ENCODE results near the gene USH1G. TPM values are rescaled to one million over a fixed set of nuclear protein-coding genes. Genes with fewer than 3 reads are reported as not detected.
A peak's percentile ranks its signal among the peaks of the same experiment; 100 is the strongest.

USH1G gene
- total RNA-seq, 1 donor from 2014 or later, result 0.14 TPM

- H3K9me3 ChIP-seq (ENCODE audit: insufficient read depth, low read depth, low read length), result no peaks in the 10 kb centered on the region
- no peaks in the 10 kb centered on the region for H3K79me2 ChIP-seq (ENCODE audit: insufficient read depth, low read length)
- no peak overlapping the region for H3K9ac ChIP-seq (ENCODE audit: low read length)
- no peak overlapping the region for H3K4me2 ChIP-seq (ENCODE audit: low read length)
- Mint-ChIP-seq H3K9me3 (ENCODE audit: unreplicated experiment) (no peaks in the 10 kb centered on the region), H3K27ac (ENCODE audit: unreplicated experiment) (peak overlapping the region; percentile 18), H3K36me3 (ENCODE audit: low read depth, unreplicated experiment) (peaks cover 2% of the 10 kb centered on the region), H3K27me3 (ENCODE audit: low read depth, unreplicated experiment) (peaks cover 26% of the 10 kb centered on the region), H3K4me1 (ENCODE audit: low read depth, unreplicated experiment) (peaks cover 3% of the 10 kb centered on the region), H3K4me3 (ENCODE audit: unreplicated experiment) (no peak overlapping the region)
- peaks cover 5% of the 10 kb centered on the region for H3K4me1 ChIP-seq (ENCODE audit: insufficient read depth, low read length)
- FAIRE-seq, result no peak
- no peak overlapping the region for H2AFZ ChIP-seq (ENCODE audit: low read depth, low read length)
- no peaks in the 10 kb centered on the region for H3K36me3 ChIP-seq (ENCODE audit: insufficient read depth, low read length)
- no peak overlapping the region for H3K4me3 ChIP-seq (ENCODE audit: insufficient read depth, low read depth, low read length)
- no peak for TF ChIP-seq CTCF (IDR thresholded peaks at IDR 0.05; ENCODE audit: insufficient read depth, low read depth, low read length)
- TF ChIP-seq EZH2 (IDR thresholded peaks at IDR 0.05; ENCODE audit: insufficient read depth, low read length), result no peak
- H3K27ac ChIP-seq (ENCODE audit: low read depth, low read length), result no peak overlapping the region
- H4K20me1 ChIP-seq (ENCODE audit: insufficient read depth, low read length), result no peaks in the 10 kb centered on the region
- H3K27me3 ChIP-seq (ENCODE audit: insufficient read depth, low read length), result peaks cover 3% of the 10 kb centered on the region
- peak; percentile 23 for DNase-seq (ENCODE audit: low read depth)
Measured at GRCh38 chr17:74959826-74960515, 36.9 kb upstream of the USH1G start.

GRCh38 chr17:74957935-74958740 lies 35.1 kb upstream of the USH1G start:
- FAIRE-seq, result no peak
- Histone ChIP-seq H3K9ac (ENCODE audit: low read length) (no peak overlapping the region), H4K20me1 (ENCODE audit: insufficient read depth, low read length) (no peaks in the 10 kb centered on the region), H3K27ac (ENCODE audit: low read depth, low read length) (no peak overlapping the region), H3K4me3 (ENCODE audit: insufficient read depth, low read depth, low read length) (no peak overlapping the region), H2AFZ (ENCODE audit: low read depth, low read length) (no peak overlapping the region), H3K4me1 (ENCODE audit: insufficient read depth, low read length) (peaks cover 5% of the 10 kb centered on the region), H3K4me2 (ENCODE audit: low read length) (no peak overlapping the region), H3K79me2 (ENCODE audit: insufficient read depth, low read length) (no peaks in the 10 kb centered on the region), H3K36me3 (ENCODE audit: insufficient read depth, low read length) (no peaks in the 10 kb centered on the region), H3K27me3 (ENCODE audit: insufficient read depth, low read length) (peaks cover 3% of the 10 kb centered on the region), H3K9me3 (ENCODE audit: insufficient read depth, low read depth, low read length) (no peaks in the 10 kb centered on the region)
- Mint-ChIP-seq H3K27me3 (ENCODE audit: low read depth, unreplicated experiment) (peaks cover 31% of the 10 kb centered on the region), H3K9me3 (ENCODE audit: unreplicated experiment) (no peaks in the 10 kb centered on the region), H3K4me3 (ENCODE audit: unreplicated experiment) (peak overlapping the region; percentile 57), H3K36me3 (ENCODE audit: low read depth, unreplicated experiment) (peaks cover 2% of the 10 kb centered on the region), H3K4me1 (ENCODE audit: low read depth, unreplicated experiment) (peaks cover 3% of the 10 kb centered on the region), H3K27ac (ENCODE audit: unreplicated experiment) (peak overlapping the region; percentile 34)
- DNase-seq (ENCODE audit: low read depth), result peak; percentile 6
- TF ChIP-seq CTCF (IDR thresholded peaks at IDR 0.05; ENCODE audit: insufficient read depth, low read depth, low read length), result peak; percentile 67
- TF ChIP-seq EZH2 (IDR thresholded peaks at IDR 0.05; ENCODE audit: insufficient read depth, low read length), result no peak

Data from astrocyte (in vitro differentiated cells and primary cell).